ENCODE data around the gene CEP250.

The CEP250 gene

GRCh38 chr20:35487479-35487878, 32.1 kb downstream of the CEP250 start:
- TF ChIP-seq FOXP2 (optimal IDR thresholded peaks at IDR 0.05; ENCODE audit: borderline replicate concordance, extremely low read depth, extremely low read length, insufficient read depth) (no peak), REST (IDR thresholded peaks at IDR 0.05; ENCODE audit: insufficient read depth in 1 of 2, low read depth in 2 of 2, low read length in 2 of 2) (no peak), SIN3A (IDR thresholded peaks at IDR 0.05; ENCODE audit: borderline replicate concordance, insufficient read depth, low read length) (no peak), POLR2AphosphoS5 (IDR thresholded peaks at IDR 0.05; ENCODE audit: low read depth, low read length) (no peak), TAF1 (IDR thresholded peaks at IDR 0.05; ENCODE audit: borderline replicate concordance, insufficient read depth, low read length) (no peak)

- TF ChIP-seq SIN3A (IDR thresholded peaks at IDR 0.05; ENCODE audit: borderline replicate concordance, insufficient read depth, low read length) (no peak), TAF1 (IDR thresholded peaks at IDR 0.05; ENCODE audit: borderline replicate concordance, insufficient read depth, low read length) (no peak), FOXP2 (optimal IDR thresholded peaks at IDR 0.05; ENCODE audit: borderline replicate concordance, extremely low read depth, extremely low read length, insufficient read depth) (no peak), POLR2AphosphoS5 (IDR thresholded peaks at IDR 0.05; ENCODE audit: low read depth, low read length) (no peak)
Measured at GRCh38 chr20:35489717-35490116, 34.3 kb downstream of the CEP250 start.

GRCh38 chr20:35490736-35491181, 35.4 kb downstream of the CEP250 start:
- TF ChIP-seq POLR2AphosphoS5 (IDR thresholded peaks at IDR 0.05; ENCODE audit: low read depth, low read length) = no peak
- TF ChIP-seq TAF1 (IDR thresholded peaks at IDR 0.05; ENCODE audit: borderline replicate concordance, insufficient read depth, low read length) = no peak
- TF ChIP-seq REST (IDR thresholded peaks at IDR 0.05; ENCODE audit: insufficient read depth in 1 of 2, low read depth in 2 of 2, low read length in 2 of 2) = no peak
- no peak for TF ChIP-seq SIN3A (IDR thresholded peaks at IDR 0.05; ENCODE audit: borderline replicate concordance, insufficient read depth, low read length)
- TF ChIP-seq FOXP2 (optimal IDR thresholded peaks at IDR 0.05; ENCODE audit: borderline replicate concordance, extremely low read depth, extremely low read length, insufficient read depth) = no peak

GRCh38 chr20:35491823-35492222, 36.4 kb downstream of the CEP250 start:
- TF ChIP-seq FOXP2 (optimal IDR thresholded peaks at IDR 0.05; ENCODE audit: borderline replicate concordance, extremely low read depth, extremely low read length, insufficient read depth) (no peak), SIN3A (IDR thresholded peaks at IDR 0.05; ENCODE audit: borderline replicate concordance, insufficient read depth, low read length) (no peak), REST (IDR thresholded peaks at IDR 0.05; ENCODE audit: insufficient read depth in 1 of 2, low read depth in 2 of 2, low read length in 2 of 2) (no peak), POLR2AphosphoS5 (IDR thresholded peaks at IDR 0.05; ENCODE audit: low read depth, low read length) (no peak), TAF1 (IDR thresholded peaks at IDR 0.05; ENCODE audit: borderline replicate concordance, insufficient read depth, low read length) (no peak)

GRCh38 chr20:35492352-35492751, 37.0 kb downstream of the CEP250 start:
- no peak for TF ChIP-seq SIN3A (IDR thresholded peaks at IDR 0.05; ENCODE audit: borderline replicate concordance, insufficient read depth, low read length)
- TF ChIP-seq POLR2AphosphoS5 (IDR thresholded peaks at IDR 0.05; ENCODE audit: low read depth, low read length) = no peak
- TF ChIP-seq REST (IDR thresholded peaks at IDR 0.05; ENCODE audit: insufficient read depth in 1 of 2, low read depth in 2 of 2, low read length in 2 of 2) = no peak
- TF ChIP-seq FOXP2 (optimal IDR thresholded peaks at IDR 0.05; ENCODE audit: borderline replicate concordance, extremely low read depth, extremely low read length, insufficient read depth) = no peak
- no peak for TF ChIP-seq TAF1 (IDR thresholded peaks at IDR 0.05; ENCODE audit: borderline replicate concordance, insufficient read depth, low read length)
